HL-60/S4 treated with retinoic acid at 250 ng/mL for 4 days and 3 days (cell line): ENCODE data around the gene IKZF3.
"Not testable (repeated sequence)": the region's sequence is repeated elsewhere in the genome, so short reads cannot be mapped to it uniquely, and the experiment has no call there.

Experiments
- in situ Hi-C: fragments of 300-500 bp; cut with MboI; formaldehyde crosslinking; loops from 2 replicates; pipeline ENCODE4 v1.7.0; 2022; ENCODE audit warnings: low sequenced_read_pairs

The IKZF3 gene

GRCh38 chr17:39861235-39861634 lies 2.9 kb downstream of the IKZF3 start:
- in situ Hi-C loops, result no loop called here

GRCh38 chr17:39855911-39856649 lies 8.0 kb downstream of the IKZF3 start:
- in situ Hi-C loops, result not testable (repeated sequence)

- in situ Hi-C loops, result no loop called here
Observed at GRCh38 chr17:39854909-39855308, 9.2 kb downstream of the IKZF3 start.

- in situ Hi-C loops, result no loop called here
Observed at GRCh38 chr17:39852239-39852638, 11.9 kb downstream of the IKZF3 start.

GRCh38 chr17:39850186-39850585 lies 13.9 kb downstream of the IKZF3 start:
- in situ Hi-C loops, result not testable (repeated sequence)

- in situ Hi-C loops, result no loop called here
Observed at GRCh38 chr17:39848600-39848999, 15.5 kb downstream of the IKZF3 start.

- in situ Hi-C loops, result no loop called here
Observed at GRCh38 chr17:39846205-39846604, 17.9 kb downstream of the IKZF3 start.

- in situ Hi-C loops, result no loop called here
Observed at GRCh38 chr17:39845052-39845846, 18.9 kb downstream of the IKZF3 start.

- in situ Hi-C loops, result no loop called here
Observed at GRCh38 chr17:39841134-39841683, 22.9 kb downstream of the IKZF3 start.

- in situ Hi-C loops, result no loop called here
Observed at GRCh38 chr17:39838784-39839183, 25.3 kb downstream of the IKZF3 start.

GRCh38 chr17:39838057-39838456 lies 26.1 kb downstream of the IKZF3 start:
- in situ Hi-C loops, result no loop called here

- in situ Hi-C loops, result no loop called here
Observed at GRCh38 chr17:39836117-39836516, 28.0 kb downstream of the IKZF3 start.

GRCh38 chr17:39835038-39835786 lies 28.9 kb downstream of the IKZF3 start:
- in situ Hi-C loops, result no loop called here

- in situ Hi-C loops, result no loop called here
Observed at GRCh38 chr17:39834017-39834416, 30.1 kb downstream of the IKZF3 start.

GRCh38 chr17:39831588-39831987 lies 32.5 kb downstream of the IKZF3 start:
- in situ Hi-C loops, result no loop called here

GRCh38 chr17:39828443-39828842 lies 35.7 kb downstream of the IKZF3 start:
- in situ Hi-C loops, result no loop called here

GRCh38 chr17:39826334-39826733 lies 37.8 kb downstream of the IKZF3 start:
- in situ Hi-C loops, result no loop called here

GRCh38 chr17:39823407-39824054 lies 40.6 kb downstream of the IKZF3 start:
- in situ Hi-C loops, result no loop called here

GRCh38 chr17:39822051-39822451 lies 42.1 kb downstream of the IKZF3 start:
- in situ Hi-C loops, result no loop called here

- in situ Hi-C loops, result no loop called here
Observed at GRCh38 chr17:39820987-39821386, 43.1 kb downstream of the IKZF3 start.

- in situ Hi-C loops, result no loop called here
Observed at GRCh38 chr17:39820541-39820940, 43.6 kb downstream of the IKZF3 start.
